HG03575 (cell line): ENCODE data around the gene RAD51.

Experiments
- ATAC-seq: cut with Tn5 transposase; IDR thresholded peaks from one replicate; pipeline ENCODE4 v1.9.1; 2021; ENCODE audit not compliant: unreplicated experiment, insufficient number of reproducible peaks, low FRiP score; ENCODE audit errors: extremely low read depth

The RAD51 gene

GRCh38 chr15:40754883-40755811, 60.2 kb downstream of the RAD51 start, which contains the start of gene RMDN3:
RMDN3 (minus strand) TSS chr15:40755254; CDS start chr15:40754783, 471 bp downstream.
- no peak for ATAC-seq

GRCh38 chr15:40755812-40756208, 60.8 kb downstream of the RAD51 start:
- ATAC-seq, result no peak

- no peak for ATAC-seq
Observed at GRCh38 chr15:40756938-40757337, 62.0 kb downstream of the RAD51 start.

- no peak for ATAC-seq
Observed at GRCh38 chr15:40759961-40760360, 65.0 kb downstream of the RAD51 start.

- no peak for ATAC-seq
Observed at GRCh38 chr15:40762919-40763800, 68.2 kb downstream of the RAD51 start.

GRCh38 chr15:40763801-40764628, 69.0 kb downstream of the RAD51 start, which contains the start of gene GCHFR:
GCHFR (plus strand) TSS chr15:40764068; CDS start chr15:40764181, 113 bp downstream.
- ATAC-seq, result no peak

GRCh38 chr15:40764629-40765103, 69.7 kb downstream of the RAD51 start:
- ATAC-seq, result no peak

- ATAC-seq, result no peak
Observed at GRCh38 chr15:40766194-40766815, 71.3 kb downstream of the RAD51 start.

GRCh38 chr15:40766906-40767837, 72.2 kb downstream of the RAD51 start:
- ATAC-seq, result no peak

GRCh38 chr15:40767838-40768500, 73.0 kb downstream of the RAD51 start:
- ATAC-seq, result no peak

GRCh38 chr15:40768521-40769273, 73.7 kb downstream of the RAD51 start:
- no peak for ATAC-seq

GRCh38 chr15:40769274-40770146, 74.5 kb downstream of the RAD51 start, which contains the start of gene C15orf62:
C15orf62 (plus strand) TSS chr15:40769980; CDS start chr15:40770496, 516 bp downstream.
- no peak for ATAC-seq

- no peak for ATAC-seq
Observed at GRCh38 chr15:40770147-40770721, 75.3 kb downstream of the RAD51 start.

- ATAC-seq, result no peak
Observed at GRCh38 chr15:40771242-40771641, 76.3 kb downstream of the RAD51 start.

GRCh38 chr15:40772014-40772413, 77.0 kb downstream of the RAD51 start:
- ATAC-seq, result no peak
